Measurements from ENCODE around the gene XRCC2.

GRCh38 chr7:152643979-152644559 lies 31.9 kb downstream of the XRCC2 start:
- TF ChIP-seq, protein P1, sequence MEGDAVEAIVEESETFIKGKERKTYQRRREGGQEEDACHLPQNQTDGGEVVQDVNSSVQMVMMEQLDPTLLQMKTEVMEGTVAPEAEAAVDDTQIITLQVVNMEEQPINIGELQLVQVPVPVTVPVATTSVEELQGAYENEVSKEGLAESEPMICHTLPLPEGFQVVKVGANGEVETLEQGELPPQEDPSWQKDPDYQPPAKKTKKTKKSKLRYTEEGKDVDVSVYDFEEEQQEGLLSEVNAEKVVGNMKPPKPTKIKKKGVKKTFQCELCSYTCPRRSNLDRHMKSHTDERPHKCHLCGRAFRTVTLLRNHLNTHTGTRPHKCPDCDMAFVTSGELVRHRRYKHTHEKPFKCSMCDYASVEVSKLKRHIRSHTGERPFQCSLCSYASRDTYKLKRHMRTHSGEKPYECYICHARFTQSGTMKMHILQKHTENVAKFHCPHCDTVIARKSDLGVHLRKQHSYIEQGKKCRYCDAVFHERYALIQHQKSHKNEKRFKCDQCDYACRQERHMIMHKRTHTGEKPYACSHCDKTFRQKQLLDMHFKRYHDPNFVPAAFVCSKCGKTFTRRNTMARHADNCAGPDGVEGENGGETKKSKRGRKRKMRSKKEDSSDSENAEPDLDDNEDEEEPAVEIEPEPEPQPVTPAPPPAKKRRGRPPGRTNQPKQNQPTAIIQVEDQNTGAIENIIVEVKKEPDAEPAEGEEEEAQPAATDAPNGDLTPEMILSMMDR (conservative IDR thresholded peaks at IDR 0.05; ENCODE audit: low read depth, low read length): no peak
- TF ChIP-seq RAD21 (IDR thresholded peaks at IDR 0.05; ENCODE audit: low read length) (no peak), POLR2A (IDR thresholded peaks at IDR 0.05; ENCODE audit: low read depth, low read length) (no peak), MAZ (IDR thresholded peaks at IDR 0.05; ENCODE audit: borderline replicate concordance, low read depth, low read length) (no peak), MAFK (IDR thresholded peaks at IDR 0.05; ENCODE audit: low read depth, low read length) (no peak)

Measured in IMR-90 (cell line).